Measurements from ENCODE around the gene FAM114A1. TPM values are rescaled to one million over a fixed set of nuclear protein-coding genes. Genes with fewer than 3 reads are reported as not detected.
A peak's percentile ranks its signal among the peaks of the same experiment; 100 is the strongest.
"Not testable (repeated sequence)": the region's sequence is repeated elsewhere in the genome, so short reads cannot be mapped to it uniquely, and the experiment has no call there.

The FAM114A1 gene
- total and polyA plus RNA-seq, 2 of the 4 experiments (the other 2 are of a cell fraction) = 135 to 649 TPM

DNA sequence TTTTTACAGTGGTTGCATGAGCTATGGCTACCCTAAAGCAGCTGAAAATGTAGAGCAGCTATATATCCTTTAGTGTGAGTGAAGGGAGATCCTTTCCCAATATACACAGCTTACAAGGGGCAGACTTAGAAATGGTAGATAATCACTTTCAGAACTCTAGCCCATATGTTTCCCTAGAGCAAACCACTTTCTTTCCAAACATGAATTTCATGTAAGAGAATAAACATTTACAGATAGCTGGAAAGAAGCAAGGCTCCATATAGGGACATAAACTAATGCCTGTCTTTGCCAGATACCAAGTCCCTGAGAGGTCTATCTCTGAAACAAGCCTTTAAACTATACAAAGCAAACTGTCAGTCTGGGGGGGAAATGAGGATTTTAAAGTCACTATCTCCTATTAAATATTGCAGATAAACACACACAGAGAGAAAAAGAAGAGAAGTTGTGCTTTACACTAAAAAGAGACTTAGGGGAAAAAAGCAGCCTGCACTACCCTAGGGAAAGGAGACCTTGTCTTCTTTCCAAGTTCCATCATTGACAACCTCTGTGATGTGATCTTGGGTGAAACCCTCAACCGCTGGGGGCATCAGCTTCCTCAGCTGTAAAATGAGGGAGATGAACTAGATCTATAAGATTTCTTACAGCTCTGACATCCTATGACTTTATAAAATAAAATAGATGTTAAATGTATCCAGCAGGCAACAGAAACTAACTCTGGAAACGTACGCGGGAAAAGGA lies 91.0 kb downstream of the FAM114A1 start:
- Histone ChIP-seq H3K14ac (replicated peaks; ENCODE audit: low read depth, low read length) (peak overlapping the region; percentile 99), H3K4me3 (ENCODE audit: insufficient read depth, low read depth, low read length) (no peak overlapping the region), H2AFZ (replicated peaks; ENCODE audit: low read length, poor library complexity) (no peak overlapping the region), H3K36me3 (ENCODE audit: control insufficient read depth, insufficient read depth, low read length) (no peaks in the 10 kb centered on the region), H2BK120ac (ENCODE audit: low read depth, low read length) (peak overlapping the region; percentile 99), H3K9me3 (ENCODE audit: control insufficient read depth, insufficient read depth, low read length) (no peaks in the 10 kb centered on the region), H4K5ac (ENCODE audit: low read depth, low read length) (peak overlapping the region; percentile 100), H2AK9ac (replicated peaks; ENCODE audit: low read depth, low read length, poor library complexity) (no peak overlapping the region), H4K20me1 (ENCODE audit: insufficient read depth, low read length) (no peaks in the 10 kb centered on the region), H3K27ac (ENCODE audit: insufficient read depth, low read length) (peak overlapping the region; percentile 100), H3K9ac (ENCODE audit: low read depth, low read length) (peak overlapping the region; percentile 68), H3K18ac (ENCODE audit: low read depth, low read length) (peak overlapping the region; percentile 100), H3K56ac (ENCODE audit: extremely low read depth, insufficient read depth, low read length) (peak overlapping the region; percentile 98), H3K23ac (ENCODE audit: low read depth, low read length) (peak overlapping the region; percentile 98), H3K4me1 (ENCODE audit: control insufficient read depth, insufficient read depth, low read length) (peaks cover 10% of the 10 kb centered on the region), H3K79me1 (ENCODE audit: low read depth in 1 of 2, low read length in 2 of 2) (no peaks in the 10 kb centered on the region), H4K91ac (ENCODE audit: insufficient read depth, low read depth, low read length) (peak overlapping the region; percentile 99), H2BK5ac (ENCODE audit: low read depth, low read length, poor library complexity, severe bottlenecking) (peak overlapping the region; percentile 96), H2BK20ac (ENCODE audit: low read depth, low read length) (peak overlapping the region; percentile 96), H3K4me2 (ENCODE audit: low read depth, low read length) (peak overlapping the region; percentile 69; the same call in 1 of the 2 replicates), H3K9me1 (ENCODE audit: insufficient read depth, low read length) (no peaks in the 10 kb centered on the region), H3K4ac (ENCODE audit: low read depth, low read length) (peak overlapping the region; percentile 96), H2BK15ac (ENCODE audit: low read depth, low read length) (peak overlapping the region; percentile 86), H4K8ac (ENCODE audit: low read depth in 2 of 2, low read length in 2 of 2) (peak overlapping the region; percentile 96 to 99), H2AK5ac (ENCODE audit: low read depth, low read length) (peak overlapping the region; percentile 95), H3K27me3 (ENCODE audit: control insufficient read depth, insufficient read depth, low read length) (no peaks in the 10 kb centered on the region)
- ATAC-seq (ENCODE audit: low read depth) (peak; percentile 92), DNase-seq (peak; percentile 87)
- CTCF ChIA-PET = interaction anchor here (0.6 to 0.8 kb wide), 2 partner anchors 72 to 86 kb away, joined by 3 read pairs; no protein-coding TSS in a partner anchor
- TF ChIP-seq CTCF (conservative IDR thresholded peaks at IDR 0.05; ENCODE audit: low read depth, low read length) (0 out of 2 replicates have a peak, but pooled peaks have one; percentile 13), POLR2A (IDR thresholded peaks at IDR 0.05; ENCODE audit: low read depth, low read length) (no peak)
- WGBS, 2 experiments (ENCODE audit: extremely low coverage in 2 of 2, insufficient read length in 1 of 2) = no CpG with 5 or more reads among the region's 4 CpGs
- intact Hi-C loops (cut with micrococcal nuclease) = no loop called here
- in situ Hi-C loops (cut with MboI; ENCODE audit: low sequenced_read_pairs) = no loop called here
- BruUV-seq (replicated peaks) = no TSS peak
- dilution Hi-C loops (cut with HindIII; ENCODE audit: low sequenced_read_pairs, unreplicated experiment) = no loop called here
- POLR2A ChIA-PET (ENCODE audit: unreplicated experiment) = interaction anchor here (1.1 to 1.2 kb wide), 2 partner anchors 9 to 86 kb away, joined by 3 to 5 read pairs; no protein-coding TSS in a partner anchor

DNA sequence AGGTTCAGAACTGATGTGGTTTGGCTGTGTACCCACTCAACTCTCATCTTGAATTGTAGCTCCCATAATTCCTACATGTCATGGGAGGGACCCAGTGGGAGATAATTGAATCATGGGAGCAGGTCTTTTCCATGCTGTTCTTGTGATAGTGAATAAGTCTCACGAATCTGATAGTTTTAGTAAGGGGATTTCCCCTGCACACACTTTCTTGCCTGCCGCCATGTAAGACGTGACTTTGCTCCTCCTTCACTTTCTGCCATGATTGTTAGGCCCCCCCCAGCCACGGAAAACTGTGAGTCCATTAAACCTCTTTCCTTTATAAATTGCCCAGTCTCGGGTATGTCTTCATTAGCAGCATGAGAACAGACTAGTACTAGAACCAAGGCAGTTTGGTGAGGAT lies 91.6 kb downstream of the FAM114A1 start:
- BruUV-seq (replicated peaks); H3K36me3 ChIP-seq (ENCODE audit: control insufficient read depth, insufficient read depth, low read length); H4K20me1 ChIP-seq (ENCODE audit: insufficient read depth, low read length); in situ Hi-C loops (cut with MboI; ENCODE audit: low sequenced_read_pairs); H3K79me1 ChIP-seq (ENCODE audit: low read depth in 1 of 2, low read length in 2 of 2); intact Hi-C loops (cut with micrococcal nuclease); H3K27me3 ChIP-seq (ENCODE audit: control insufficient read depth, insufficient read depth, low read length); H3K9me3 ChIP-seq (ENCODE audit: control insufficient read depth, insufficient read depth, low read length); H3K9me1 ChIP-seq (ENCODE audit: insufficient read depth, low read length); DNase-seq; H2AK9ac ChIP-seq (replicated peaks; ENCODE audit: low read depth, low read length, poor library complexity); H2AFZ ChIP-seq (replicated peaks; ENCODE audit: low read length, poor library complexity); ATAC-seq (ENCODE audit: low read depth); H3K4me3 ChIP-seq (ENCODE audit: insufficient read depth, low read depth, low read length); dilution Hi-C loops (cut with HindIII; ENCODE audit: low sequenced_read_pairs, unreplicated experiment); POLR2A ChIA-PET (ENCODE audit: unreplicated experiment); H3K4me1 ChIP-seq (ENCODE audit: control insufficient read depth, insufficient read depth, low read length); H3K4me2 ChIP-seq (ENCODE audit: low read depth, low read length): not testable (repeated sequence)
- peak overlapping the region; percentile 99 for H4K91ac ChIP-seq (ENCODE audit: insufficient read depth, low read depth, low read length)
- peak overlapping the region; percentile 100 for H3K27ac ChIP-seq (ENCODE audit: insufficient read depth, low read length)
- peak overlapping the region; percentile 98 for H3K56ac ChIP-seq (ENCODE audit: extremely low read depth, insufficient read depth, low read length)
- peak overlapping the region; percentile 98 for H3K23ac ChIP-seq (ENCODE audit: low read depth, low read length)
- peak overlapping the region; percentile 99 for H3K14ac ChIP-seq (replicated peaks; ENCODE audit: low read depth, low read length)
- peak overlapping the region; percentile 100 for H4K5ac ChIP-seq (ENCODE audit: low read depth, low read length)
- peak overlapping the region; percentile 68 for H3K9ac ChIP-seq (ENCODE audit: low read depth, low read length)
- peak overlapping the region; percentile 95 for H2AK5ac ChIP-seq (ENCODE audit: low read depth, low read length)
- H2BK20ac ChIP-seq (ENCODE audit: low read depth, low read length) = peak overlapping the region; percentile 96
- H3K18ac ChIP-seq (ENCODE audit: low read depth, low read length) = peak overlapping the region; percentile 100
- peak overlapping the region; percentile 96 for H2BK5ac ChIP-seq (ENCODE audit: low read depth, low read length, poor library complexity, severe bottlenecking)
- no CpG with 5 or more reads among the region's 5 CpGs for WGBS, 2 experiments (ENCODE audit: extremely low coverage in 2 of 2, insufficient read length in 1 of 2)
- H4K8ac ChIP-seq (ENCODE audit: low read depth in 2 of 2, low read length in 2 of 2) = peak overlapping the region; percentile 96 to 99
- peak overlapping the region; percentile 71 for H2BK15ac ChIP-seq (ENCODE audit: low read depth, low read length)
- CTCF ChIA-PET = interaction anchor here (1.1 kb wide), 1 partner anchor 11 kb away, joined by 4 read pairs; no protein-coding TSS in a partner anchor
- H3K4ac ChIP-seq (ENCODE audit: low read depth, low read length) = peak overlapping the region; percentile 96
- H2BK120ac ChIP-seq (ENCODE audit: low read depth, low read length) = peak overlapping the region; percentile 99
